Large intestine (tissue), 12 donors: ENCODE measurements around the gene OR10X1. TPM values are rescaled to one million over a fixed set of nuclear protein-coding genes. Genes with fewer than 3 reads are reported as not detected.

Experiments used
- DNase-seq, 2 donors: peaks; one replicate each; pipeline versions ENCODE4 v3.0.0 to v3.0.0-alpha.2; 2013
- H3K27ac ChIP-seq: one replicate; pipeline ENCODE4 v1.5.1; 2013; ENCODE audit warnings: low read length
- H3K27me3 ChIP-seq: 2 replicates; pipeline ENCODE4 v1.6.1; 2013; ENCODE audit warnings: low read length; ENCODE audit not compliant: control insufficient read depth, insufficient read depth
- H3K36me3 ChIP-seq: 2 replicates; pipeline ENCODE4 v1.6.1; 2013; ENCODE audit warnings: low read length; ENCODE audit not compliant: control insufficient read depth, insufficient read depth
- H3K4me1 ChIP-seq: one replicate; pipeline ENCODE4 v1.6.1; 2013; ENCODE audit warnings: low read length; ENCODE audit not compliant: control insufficient read depth, insufficient read depth
- H3K4me3 ChIP-seq: one replicate; pipeline ENCODE4 v1.5.1; 2013; ENCODE audit warnings: low read length
- H3K9me3 ChIP-seq: one replicate; pipeline ENCODE4 v1.6.1; 2013; ENCODE audit warnings: mild to moderate bottlenecking, low read depth, low read length, moderate library complexity; ENCODE audit not compliant: control insufficient read depth
- WGBS: methylation state at CpG from one replicate; pipeline ENCODE4 v1.1.5; 2013; ENCODE audit warnings: low lambda C conversion rate; ENCODE audit not compliant: insufficient coverage; 5-methylcytosine and 5-hydroxymethylcytosine counted together
- long read RNA-seq, 11 donors: transcript quantifications; one replicate each; lab custom pipeline, GENCODE V29; 2026
- polyA plus RNA-seq: library from polyadenylated mRNA; unstranded; fragments of 120-200 nt; gene quantifications from one replicate; pipeline ENCODE4 v1.2.1, GENCODE V29; 2013

OR10X1 gene
- not detected for polyA plus RNA-seq
- long read RNA-seq, donor 1, result 0 reads
- long read RNA-seq, donor 2, result 0 reads
- long read RNA-seq, donor 3, result 0 reads
- long read RNA-seq, donor 4, result 0 reads
- long read RNA-seq, donor 5, result 0 reads
- long read RNA-seq, donor 6, result 0 reads
- long read RNA-seq, donor 7, result 0 reads
- long read RNA-seq, donor 8, result 0 reads
- long read RNA-seq, donor 9, result 0 reads
- long read RNA-seq, donor 10, result 0 reads
- long read RNA-seq, donor 11, result 0 reads

GRCh38 chr1:158579733-158580132 is at the start of gene OR10X1:
Gene OR10X1, minus strand, starts transcription at chr1:158579899. Its CDS starts 0 bp downstream, at chr1:158579899.
- no CpG with 5 or more reads among the region's 1 CpG for WGBS
- Histone ChIP-seq H3K27ac (no peak within 1 kb of the TSS), H3K4me3 (no peak within 1 kb of the TSS), H3K36me3 (no peaks in the 10 kb centered on the region), H3K4me1 (no peaks in the 10 kb centered on the region), H3K9me3 (no peaks in the 10 kb centered on the region), H3K27me3 (no peaks in the 10 kb centered on the region)
- DNase-seq, result no peak

GRCh38 chr1:158613764-158614163 is 34.1 kb upstream of the OR10X1 start:
- H3K27ac ChIP-seq, result no peak overlapping the region
- no peak for DNase-seq
- no CpG with 5 or more reads among the region's 3 CpGs for WGBS
- no peaks in the 10 kb centered on the region for H3K9me3 ChIP-seq
- H3K36me3 ChIP-seq, result no peaks in the 10 kb centered on the region
- H3K4me1 ChIP-seq, result no peaks in the 10 kb centered on the region
- no peak overlapping the region for H3K4me3 ChIP-seq
- no peaks in the 10 kb centered on the region for H3K27me3 ChIP-seq

GRCh38 chr1:158611916-158612315 is 32.2 kb upstream of the OR10X1 start:
- DNase-seq, result no peak
- 83% methylated on average over 1 of the region's 3 CpGs for WGBS
- no peak overlapping the region for H3K4me3 ChIP-seq
- no peaks in the 10 kb centered on the region for H3K9me3 ChIP-seq
- H3K4me1 ChIP-seq, result no peaks in the 10 kb centered on the region
- H3K27me3 ChIP-seq, result no peaks in the 10 kb centered on the region
- no peaks in the 10 kb centered on the region for H3K36me3 ChIP-seq
- H3K27ac ChIP-seq, result no peak overlapping the region

- H3K4me3 ChIP-seq, result no peak overlapping the region
- H3K36me3 ChIP-seq, result no peaks in the 10 kb centered on the region
- H3K4me1 ChIP-seq, result no peaks in the 10 kb centered on the region
- no CpG with 5 or more reads among the region's 1 CpG for WGBS
- no peak overlapping the region for H3K27ac ChIP-seq
- DNase-seq, result no peak
- no peaks in the 10 kb centered on the region for H3K9me3 ChIP-seq
- no peaks in the 10 kb centered on the region for H3K27me3 ChIP-seq
These were observed 27.6 kb upstream of the OR10X1 start for GRCh38 chr1:158607296-158607695.

GRCh38 chr1:158604968-158605367 is 25.3 kb upstream of the OR10X1 start, which contains the start of gene OR10Z1:
Gene OR10Z1, plus strand, starts transcription at chr1:158605268. Its CDS starts 1,171 bp downstream, at chr1:158606439.
- H3K9me3 ChIP-seq, result no peaks in the 10 kb centered on the region
- H3K4me1 ChIP-seq, result no peaks in the 10 kb centered on the region
- no peak within 1 kb of the TSS for H3K27ac ChIP-seq
- no peaks in the 10 kb centered on the region for H3K27me3 ChIP-seq
- DNase-seq, result no peak
- H3K36me3 ChIP-seq, result no peaks in the 10 kb centered on the region
- H3K4me3 ChIP-seq, result no peak within 1 kb of the TSS
- WGBS, result no CpG with 5 or more reads among the region's 1 CpG

GRCh38 chr1:158600735-158601134 is 21.0 kb upstream of the OR10X1 start:
- Histone ChIP-seq H3K36me3 (no peaks in the 10 kb centered on the region), H3K27ac (no peak overlapping the region), H3K4me1 (no peaks in the 10 kb centered on the region), H3K27me3 (no peaks in the 10 kb centered on the region), H3K9me3 (peaks cover 5% of the 10 kb centered on the region), H3K4me3 (no peak overlapping the region)
- WGBS, result no CpG with 5 or more reads among the region's 2 CpGs
- no peak for DNase-seq

GRCh38 chr1:158586942-158587341 is 7.2 kb upstream of the OR10X1 start:
- Histone ChIP-seq H3K27me3 (no peaks in the 10 kb centered on the region), H3K4me3 (no peak overlapping the region), H3K4me1 (no peaks in the 10 kb centered on the region), H3K27ac (no peak overlapping the region), H3K9me3 (no peaks in the 10 kb centered on the region), H3K36me3 (no peaks in the 10 kb centered on the region)
- no peak for DNase-seq
- WGBS, result no CpG with 5 or more reads among the region's 1 CpG

- Histone ChIP-seq H3K36me3 (no peaks in the 10 kb centered on the region), H3K27ac (no peak overlapping the region), H3K4me3 (no peak overlapping the region), H3K4me1 (no peaks in the 10 kb centered on the region), H3K27me3 (no peaks in the 10 kb centered on the region), H3K9me3 (no peaks in the 10 kb centered on the region)
- WGBS, result 73% methylated on average over 3 of the region's 4 CpGs
- DNase-seq, result no peak
These were observed 4.3 kb upstream of the OR10X1 start for GRCh38 chr1:158583962-158584361.

GRCh38 chr1:158577561-158577960 is 2.1 kb downstream of the OR10X1 start:
- WGBS, result 100% methylated on average over 2 of the region's 3 CpGs

GRCh38 chr1:158572226-158572625 is 7.5 kb downstream of the OR10X1 start:
- Histone ChIP-seq H3K4me1 (no peaks in the 10 kb centered on the region), H3K27me3 (no peaks in the 10 kb centered on the region), H3K9me3 (no peaks in the 10 kb centered on the region), H3K27ac (no peak overlapping the region), H3K4me3 (no peak overlapping the region), H3K36me3 (no peaks in the 10 kb centered on the region)
- no CpG with 5 or more reads among the region's 1 CpG for WGBS
- DNase-seq, result no peak

More at GRCh38 chr1:158577561-158577960, 2.1 kb downstream of the OR10X1 start:
- Histone ChIP-seq H3K4me1 (no peaks in the 10 kb centered on the region), H3K36me3 (no peaks in the 10 kb centered on the region), H3K27ac (no peak overlapping the region), H3K4me3 (no peak overlapping the region), H3K9me3 (no peaks in the 10 kb centered on the region), H3K27me3 (no peaks in the 10 kb centered on the region)
- DNase-seq, result no peak

GRCh38 chr1:158570480-158570879 is 9.2 kb downstream of the OR10X1 start, which contains the start of gene OR6P1:
Gene OR6P1, minus strand, starts transcription at chr1:158570580. Its CDS starts 6,976 bp downstream, at chr1:158563604.
- H3K27me3 ChIP-seq, result no peaks in the 10 kb centered on the region
- no peak within 1 kb of the TSS for H3K27ac ChIP-seq
- WGBS, result no CpG with 5 or more reads among the region's 3 CpGs
- no peak within 1 kb of the TSS for H3K4me3 ChIP-seq
- no peaks in the 10 kb centered on the region for H3K9me3 ChIP-seq
- no peak for DNase-seq
- H3K36me3 ChIP-seq, result no peaks in the 10 kb centered on the region
- H3K4me1 ChIP-seq, result no peaks in the 10 kb centered on the region
